HepG2 (cell line): ENCODE data around the gene BTBD17.

Experiments
- ARHGAP35 ChIP-seq: sonication (generic); formaldehyde crosslinking; IDR thresholded peaks from 2 replicates; pipeline ENCODE4 v1.9.0; 2022; ENCODE audit warnings: mild to moderate bottlenecking, inconsistent platforms, moderate library complexity, missing genetic modification reagents, borderline replicate concordance
- CENPBD1 ChIP-seq: sonication (generic); formaldehyde crosslinking; IDR thresholded peaks from 2 replicates; pipeline ENCODE4 v1.8.0; 2022; ENCODE audit warnings: missing genetic modification reagents, low read depth, mild to moderate bottlenecking, borderline replicate concordance
- CTCF ChIP-seq: sonication (generic); formaldehyde crosslinking; IDR thresholded peaks from 2 replicates; pipeline ENCODE4 v1.5.0; 2020; ENCODE audit warnings: mild to moderate bottlenecking, missing genetic modification reagents, moderate library complexity
- ETS1 ChIP-seq: sonication (generic); formaldehyde crosslinking; IDR thresholded peaks from 2 replicates; pipeline ENCODE4 v1.4.0; 2020; ENCODE audit warnings: missing genetic modification reagents
- HMG20B ChIP-seq: conservative IDR thresholded peaks from 2 replicates; pipeline ENCODE4 v1.6.1; 2016; ENCODE audit warnings: missing genetic modification reagents, missing compliant biosample characterization
- NFE2L1 ChIP-seq: sonication (generic); formaldehyde crosslinking; IDR thresholded peaks from 2 replicates; pipeline ENCODE4 v1.4.0; 2020; ENCODE audit warnings: missing genetic modification reagents, mild to moderate bottlenecking, borderline replicate concordance
- NR1H2 ChIP-seq: sonication (generic); formaldehyde crosslinking; IDR thresholded peaks from 2 replicates; pipeline ENCODE4 v1.8.1; 2022; ENCODE audit warnings: low read depth, missing genetic modification reagents, borderline replicate concordance
- RFX5 ChIP-seq: IDR thresholded peaks from 2 replicates; pipeline ENCODE4 v1.6.1; 2011; ENCODE audit warnings: low read depth, low read length, improper control_type of control experiment
- TEAD2 ChIP-seq: sonication (generic); formaldehyde crosslinking; IDR thresholded peaks from 2 replicates; pipeline ENCODE4 v1.9.0; 2021; ENCODE audit warnings: missing genetic modification reagents
- ZBTB44 ChIP-seq: sonication (generic); formaldehyde crosslinking; IDR thresholded peaks from 2 replicates; pipeline ENCODE4 v1.4.0; 2020; ENCODE audit warnings: missing genetic modification reagents
- ZNF20 ChIP-seq: sonication (generic); formaldehyde crosslinking; IDR thresholded peaks from 2 replicates; pipeline ENCODE4 v1.4.0; 2020; ENCODE audit warnings: mild to moderate bottlenecking, moderate library complexity, missing genetic modification reagents
- ZNF616 ChIP-seq: sonication (generic); formaldehyde crosslinking; IDR thresholded peaks from 2 replicates; pipeline ENCODE4 v1.5.0; 2020; ENCODE audit warnings: low read depth, mild to moderate bottlenecking, missing genetic modification reagents
- ZNF747 ChIP-seq: sonication (generic); formaldehyde crosslinking; IDR thresholded peaks from 2 replicates; pipeline ENCODE4 v1.8.1; 2023; ENCODE audit warnings: missing genetic modification reagents, mild to moderate bottlenecking, borderline replicate concordance

GRCh38 chr17:74361230-74362068, at the start of gene BTBD17:
- TF ChIP-seq ETS1 (no peak), ZBTB44 (CRISPR knock-in tag) (no peak), NR1H2 (no peak), HMG20B (CRISPR knock-in tag) (no peak), CENPBD1 (CRISPR knock-in tag) (no peak), ZNF747 (CRISPR knock-in tag) (no peak), CTCF (peak; percentile 93), NFE2L1 (no peak), TEAD2 (no peak), ZNF616 (no peak), ARHGAP35 (0 out of 2 replicates have a peak, but pooled peaks have one; percentile 23), ZNF20 (CRISPR knock-in tag) (no peak), RFX5 (no peak)
